Brain microvascular endothelial cell (primary cell): ENCODE data around the gene PTPRM.

Experiments
- DNase-seq: peaks from one replicate; pipeline ENCODE4 v3.0.0-alpha.2; 2020
- H3K27ac ChIP-seq: fragments of 250-450 bp; sonication (Bioruptor Pico); 2 replicates; pipeline ENCODE4 v1.5.1; 2020; ENCODE audit warnings: mild to moderate bottlenecking, moderate library complexity
- H3K27me3 ChIP-seq: fragments of 250-450 bp; sonication (Bioruptor Pico); replicated peaks from 2 replicates; pipeline ENCODE4 v1.5.1; 2020; ENCODE audit warnings: mild to moderate bottlenecking
- H3K36me3 ChIP-seq: fragments of 250-450 bp; sonication (Bioruptor Pico); replicated peaks from 2 replicates; pipeline ENCODE4 v1.5.1; 2020; ENCODE audit warnings: mild to moderate bottlenecking
- H3K4me3 ChIP-seq: 2 replicates; pipeline ENCODE4 v1.5.1; 2011; ENCODE audit warnings: low read depth, mild to moderate bottlenecking, control low read depth, low read length, moderate library complexity
- in situ Hi-C: cut with HindIII; loops from 2 replicates; pipeline ENCODE4 v1.10.0; 2017; ENCODE audit warnings: low sequenced_read_pairs, low pct_ligation_motif_present
- TF ChIP-seq, protein P1 (sequence below): IDR thresholded peaks from 2 replicates; pipeline ENCODE4 v1.5.1; 2011; ENCODE audit warnings: low read depth, mild to moderate bottlenecking, moderate library complexity, low read length, control low read depth, inconsistent platforms; ENCODE audit errors: missing control alignments

Gene PTPRM

DNA sequence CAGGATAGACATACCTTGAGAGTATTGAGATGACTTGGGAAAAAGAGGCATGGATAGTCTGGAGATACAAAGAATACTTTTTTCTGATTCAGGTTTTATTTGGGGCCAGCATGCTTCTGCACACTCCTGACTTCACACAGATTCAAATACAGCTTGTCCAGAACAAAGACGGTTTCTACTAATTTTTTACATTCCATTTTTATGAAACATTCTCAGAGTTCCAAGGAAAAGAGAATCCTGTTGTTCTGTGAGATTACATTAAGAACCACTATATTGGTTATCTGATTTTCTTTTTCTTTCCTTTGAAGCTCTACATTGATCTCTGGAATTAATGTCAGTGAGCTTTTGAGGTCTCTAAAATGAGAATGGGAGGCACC, 41.0 kb downstream of the PTPRM start:
- no peaks in the 10 kb centered on the region for H3K27me3 ChIP-seq
- TF ChIP-seq, protein P1, sequence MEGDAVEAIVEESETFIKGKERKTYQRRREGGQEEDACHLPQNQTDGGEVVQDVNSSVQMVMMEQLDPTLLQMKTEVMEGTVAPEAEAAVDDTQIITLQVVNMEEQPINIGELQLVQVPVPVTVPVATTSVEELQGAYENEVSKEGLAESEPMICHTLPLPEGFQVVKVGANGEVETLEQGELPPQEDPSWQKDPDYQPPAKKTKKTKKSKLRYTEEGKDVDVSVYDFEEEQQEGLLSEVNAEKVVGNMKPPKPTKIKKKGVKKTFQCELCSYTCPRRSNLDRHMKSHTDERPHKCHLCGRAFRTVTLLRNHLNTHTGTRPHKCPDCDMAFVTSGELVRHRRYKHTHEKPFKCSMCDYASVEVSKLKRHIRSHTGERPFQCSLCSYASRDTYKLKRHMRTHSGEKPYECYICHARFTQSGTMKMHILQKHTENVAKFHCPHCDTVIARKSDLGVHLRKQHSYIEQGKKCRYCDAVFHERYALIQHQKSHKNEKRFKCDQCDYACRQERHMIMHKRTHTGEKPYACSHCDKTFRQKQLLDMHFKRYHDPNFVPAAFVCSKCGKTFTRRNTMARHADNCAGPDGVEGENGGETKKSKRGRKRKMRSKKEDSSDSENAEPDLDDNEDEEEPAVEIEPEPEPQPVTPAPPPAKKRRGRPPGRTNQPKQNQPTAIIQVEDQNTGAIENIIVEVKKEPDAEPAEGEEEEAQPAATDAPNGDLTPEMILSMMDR, result no peak
- no peak for DNase-seq
- H3K4me3 ChIP-seq, result no peak overlapping the region
- no peaks in the 10 kb centered on the region for H3K36me3 ChIP-seq
- H3K27ac ChIP-seq, result no peak overlapping the region
- in situ Hi-C loops, result no loop called here

DNA sequence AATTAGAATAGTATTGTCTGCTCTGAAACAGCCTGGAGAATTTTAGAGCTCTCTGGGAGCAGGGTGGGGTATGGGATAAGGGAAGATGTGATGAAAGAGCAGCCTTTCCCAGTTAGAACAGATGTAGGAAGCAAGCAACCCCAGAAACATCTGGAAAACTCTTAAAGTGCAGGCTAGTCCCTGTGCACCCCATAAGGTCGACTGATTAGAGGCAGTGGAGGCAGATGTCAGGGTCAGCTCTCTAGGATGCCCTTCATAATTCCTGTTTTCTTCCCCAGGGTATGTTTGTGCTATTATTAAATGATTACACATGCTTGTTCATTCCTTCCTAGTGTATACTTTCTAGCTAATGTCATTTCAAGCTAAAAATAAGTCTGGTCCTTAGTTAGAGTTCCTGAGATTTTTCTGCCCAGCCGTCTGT, 41.7 kb downstream of the PTPRM start:
- DNase-seq, result no peak
- TF ChIP-seq, protein P1, result no peak
- in situ Hi-C loops, result no loop called here
- Histone ChIP-seq H3K36me3 (no peaks in the 10 kb centered on the region), H3K27ac (no peak overlapping the region), H3K27me3 (no peaks in the 10 kb centered on the region), H3K4me3 (no peak overlapping the region)

DNA sequence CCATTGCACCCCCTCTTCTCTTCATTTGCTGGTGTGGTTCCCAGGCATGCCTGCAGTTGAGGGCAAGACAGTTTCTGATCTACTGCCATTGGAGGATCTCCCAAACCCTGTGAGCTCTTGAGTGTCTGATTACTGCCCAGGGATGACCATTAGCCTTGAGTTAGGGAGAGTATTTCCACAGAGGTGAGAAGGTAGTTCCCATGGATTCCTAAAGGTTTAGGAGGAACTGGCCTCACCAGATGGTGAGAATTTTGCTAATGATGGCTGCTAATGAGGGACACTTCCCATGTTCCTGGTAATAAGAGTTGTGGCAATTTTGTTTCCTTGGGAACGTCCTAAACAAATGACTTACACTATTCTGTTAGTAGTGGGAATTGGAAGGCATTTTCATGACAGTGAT, 42.5 kb downstream of the PTPRM start:
- H3K36me3 ChIP-seq, result no peaks in the 10 kb centered on the region
- H3K27me3 ChIP-seq, result no peaks in the 10 kb centered on the region
- no peak for DNase-seq
- H3K4me3 ChIP-seq, result no peak overlapping the region
- TF ChIP-seq, protein P1, result no peak
- no peak overlapping the region for H3K27ac ChIP-seq
- in situ Hi-C loops, result no loop called here

DNA sequence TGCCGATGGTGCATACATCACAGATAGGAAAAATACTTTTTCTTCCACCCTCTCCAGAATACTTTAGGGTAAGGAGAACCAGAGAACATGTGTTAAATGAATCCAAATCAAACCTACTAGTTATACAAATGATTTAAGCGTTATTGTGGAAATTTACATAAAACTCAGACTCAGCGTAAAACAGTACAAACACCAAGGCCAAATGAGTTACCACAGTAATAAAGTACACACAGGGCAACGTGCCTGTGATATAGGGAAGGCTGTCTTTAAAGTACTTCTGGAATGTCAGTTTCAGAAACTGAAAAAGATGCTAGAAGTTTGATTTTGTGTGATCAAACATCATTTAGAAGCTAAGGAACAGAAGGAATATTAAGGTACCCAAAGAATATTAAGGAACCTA, 46.9 kb downstream of the PTPRM start:
- no peak for DNase-seq
- Histone ChIP-seq H3K27ac (no peak overlapping the region), H3K36me3 (no peaks in the 10 kb centered on the region), H3K4me3 (no peak overlapping the region), H3K27me3 (no peaks in the 10 kb centered on the region)
- in situ Hi-C loops, result no loop called here
- TF ChIP-seq, protein P1, result no peak

DNA sequence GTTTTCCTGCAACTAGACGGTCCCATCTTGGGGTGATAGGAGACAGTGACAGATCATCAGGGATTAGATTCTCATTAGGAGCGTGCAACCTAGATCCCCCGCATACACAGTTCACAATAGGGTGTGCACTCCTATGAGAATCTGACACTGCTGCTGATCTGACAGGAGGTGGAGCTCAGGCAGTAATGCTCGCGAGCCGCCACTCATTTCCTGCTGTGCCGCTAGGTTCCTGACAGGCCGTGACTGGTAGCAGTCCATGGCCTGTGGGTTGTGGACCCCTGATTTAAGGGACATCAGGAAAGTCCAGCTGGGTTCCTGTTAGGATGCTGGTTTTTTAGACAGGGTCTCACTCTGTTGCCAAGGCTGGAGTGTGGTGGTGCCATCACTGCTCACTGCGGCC, 48.7 kb downstream of the PTPRM start:
- Histone ChIP-seq H3K27ac (no peak overlapping the region), H3K36me3 (no peaks in the 10 kb centered on the region), H3K27me3 (no peaks in the 10 kb centered on the region), H3K4me3 (no peak overlapping the region)
- TF ChIP-seq, protein P1, result no peak
- no peak for DNase-seq
- in situ Hi-C loops, result no loop called here

DNA sequence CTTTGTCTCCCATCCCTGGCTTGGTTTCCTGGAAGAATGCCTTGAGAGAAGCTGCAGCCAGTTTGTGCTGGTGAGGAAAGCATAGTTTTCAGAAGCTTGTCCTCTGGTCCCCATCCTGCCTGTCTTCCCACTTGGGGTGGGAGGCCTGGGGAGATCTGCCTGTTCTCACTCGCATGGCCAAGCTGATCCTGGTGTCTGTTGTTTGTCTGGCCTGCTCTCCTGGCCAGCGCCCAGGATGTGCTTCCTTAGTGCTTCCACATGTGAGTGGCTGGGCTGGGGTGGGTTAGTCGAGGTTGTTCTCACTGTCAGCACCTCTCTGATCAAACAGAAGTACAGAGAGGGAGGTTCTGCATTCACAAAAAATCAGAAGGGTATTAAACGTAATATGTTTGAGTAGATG, 49.5 kb downstream of the PTPRM start:
- TF ChIP-seq, protein P1, result no peak
- Histone ChIP-seq H3K36me3 (no peaks in the 10 kb centered on the region), H3K4me3 (no peak overlapping the region), H3K27ac (no peak overlapping the region), H3K27me3 (no peaks in the 10 kb centered on the region)
- DNase-seq, result no peak
- in situ Hi-C loops, result no loop called here
